Calu3 (cell line): ENCODE measurements around the gene SLC27A2. TPM values are rescaled to one million over a fixed set of nuclear protein-coding genes. Genes with fewer than 3 reads are reported as not detected.

ENCODE experiments used
- BruUV-seq: library from RNA; stranded (reverse); fragments of 400-500 nt; replicated peaks from 2 replicates; lab custom pipeline; 2021; lab: Mats Ljungman, UMichigan
- CTCF ChIA-PET: fragments of 300-600 bp; sonication (Branson Sonifier 250); formaldehyde crosslinking; loops from one replicate; lab custom pipeline; 2022; ENCODE audit warnings: antibody characterized with exemption; lab: Charles Lee
- DNase-seq: peaks from one replicate; pipeline ENCODE4 v3.0.0; 2022
- H3K27ac Mint-ChIP-seq: one replicate; pipeline ENCODE4 v1.8.0; 2022; ENCODE audit warnings: mixed read lengths; ENCODE audit not compliant: unreplicated experiment
- H3K27me3 Mint-ChIP-seq: one replicate; pipeline ENCODE4 v1.8.0; 2022; ENCODE audit warnings: mixed read lengths; ENCODE audit not compliant: unreplicated experiment
- H3K36me3 Mint-ChIP-seq: one replicate; pipeline ENCODE4 v1.8.0; 2022; ENCODE audit warnings: mild to moderate bottlenecking, moderate library complexity, mixed read lengths; ENCODE audit not compliant: insufficient read depth, unreplicated experiment
- H3K4me1 Mint-ChIP-seq: one replicate; pipeline ENCODE4 v1.8.0; 2022; ENCODE audit warnings: mild to moderate bottlenecking, low read depth, mixed read lengths; ENCODE audit not compliant: unreplicated experiment
- H3K4me3 Mint-ChIP-seq: one replicate; pipeline ENCODE4 v1.8.0; 2022; ENCODE audit warnings: mild to moderate bottlenecking, low read depth, moderate library complexity, mixed read lengths; ENCODE audit not compliant: unreplicated experiment
- H3K9me3 Mint-ChIP-seq: one replicate; pipeline ENCODE4 v1.8.0; 2022; ENCODE audit warnings: low read depth, mixed read lengths; ENCODE audit not compliant: unreplicated experiment
- CTCF ChIP-seq: fragments of 200-600 bp; IDR thresholded peaks from one replicate; pipeline ENCODE4 v1.8.0; 2022; ENCODE audit warnings: antibody characterized with exemption; ENCODE audit not compliant: unreplicated experiment
- intact Hi-C: fragments of 100-400 bp; cut with micrococcal nuclease; formaldehyde crosslinking; loops from one replicate; pipeline ENCODE4 v1.10.0; 2022; ENCODE audit not compliant: unreplicated experiment
- total RNA-seq: library from RNA; stranded (reverse); gene quantifications from 2 replicates; pipeline ENCODE4 v1.2.3, GENCODE V29; 2022

The SLC27A2 gene
- total RNA-seq, 1 experiment from 2014 or later: 13.1 TPM

- intact Hi-C loops: no loop called here
- Mint-ChIP-seq H3K27me3 (no peaks in the 10 kb centered on the region), H3K36me3 (no peaks in the 10 kb centered on the region), H3K4me3 (no peak overlapping the region), H3K4me1 (no peaks in the 10 kb centered on the region), H3K27ac (no peak overlapping the region), H3K9me3 (no peaks in the 10 kb centered on the region)
- CTCF ChIA-PET: no interaction called here
- no TSS peak for BruUV-seq
- DNase-seq: no peak
- no peak for TF ChIP-seq CTCF
Observed at GRCh38 chr15:50231761-50232160, 49.8 kb downstream of the SLC27A2 start.

- Mint-ChIP-seq H3K27me3 (no peaks in the 10 kb centered on the region), H3K4me3 (no peak overlapping the region), H3K27ac (no peak overlapping the region), H3K4me1 (no peaks in the 10 kb centered on the region), H3K36me3 (no peaks in the 10 kb centered on the region), H3K9me3 (no peaks in the 10 kb centered on the region)
- TF ChIP-seq CTCF: no peak
- CTCF ChIA-PET: no interaction called here
- BruUV-seq: no TSS peak
- intact Hi-C loops: no loop called here
- DNase-seq: no peak
Observed at GRCh38 chr15:50232791-50233190, 50.8 kb downstream of the SLC27A2 start.

GRCh38 chr15:50233192-50233736 lies 51.3 kb downstream of the SLC27A2 start:
- BruUV-seq: no TSS peak
- no peak for DNase-seq
- no peaks in the 10 kb centered on the region for H3K4me1 Mint-ChIP-seq
- no peak for TF ChIP-seq CTCF
- H3K4me3 Mint-ChIP-seq: no peak overlapping the region
- CTCF ChIA-PET: no interaction called here
- H3K27ac Mint-ChIP-seq: no peak overlapping the region
- intact Hi-C loops: no loop called here
- no peaks in the 10 kb centered on the region for H3K27me3 Mint-ChIP-seq
- H3K36me3 Mint-ChIP-seq: no peaks in the 10 kb centered on the region
- no peaks in the 10 kb centered on the region for H3K9me3 Mint-ChIP-seq

- Mint-ChIP-seq H3K4me1 (no peaks in the 10 kb centered on the region), H3K4me3 (no peak overlapping the region), H3K27ac (no peak overlapping the region), H3K9me3 (no peaks in the 10 kb centered on the region), H3K36me3 (no peaks in the 10 kb centered on the region), H3K27me3 (no peaks in the 10 kb centered on the region)
- intact Hi-C loops: no loop called here
- no TSS peak for BruUV-seq
- CTCF ChIA-PET: interaction anchor here (0.7 kb wide), 1 partner anchor 425 kb away, joined by 4 read pairs; no protein-coding TSS in a partner anchor
- no peak for TF ChIP-seq CTCF
- DNase-seq: no peak
Observed at GRCh38 chr15:50234764-50235163, 52.8 kb downstream of the SLC27A2 start.
